Left renal pelvis (tissue), 4 donors: ENCODE measurements around the gene SBK2. TPM values are rescaled to one million over a fixed set of nuclear protein-coding genes. Genes with fewer than 3 reads are reported as not detected.
A peak's percentile ranks its signal among the peaks of the same experiment; 100 is the strongest.
"Not testable (repeated sequence)": the region's sequence is repeated elsewhere in the genome, so short reads cannot be mapped to it uniquely, and the experiment has no call there.

Experiments used
- DNase-seq, 4 donors: peaks; one replicate each; pipeline ENCODE4 v3.0.0-alpha.2; 2013; ENCODE audit warnings: low read depth in 4 of 4, low spot score in 3 of 4
- polyA plus RNA-seq, 4 donors: library from polyadenylated mRNA; unstranded; fragments of 120-200 nt; gene quantifications; one replicate each; pipeline ENCODE4 v1.2.1, GENCODE V29; 2013; ENCODE audit not compliant: insufficient read length in 4 of 4

The SBK2 gene
- polyA plus RNA-seq, 4 donors: 0.36 to 0.96 (median 0.80) TPM

- DNase-seq: peak; percentile 71 to 86 (median 80)
Measured at GRCh38 chr19:55503502-55504251, 33.3 kb downstream of the SBK2 start.

- DNase-seq: no peak
Measured at GRCh38 chr19:55503157-55503501, 33.8 kb downstream of the SBK2 start.

- no peak for DNase-seq
Measured at GRCh38 chr19:55502197-55502952, 34.6 kb downstream of the SBK2 start.

GRCh38 chr19:55500368-55500952 lies 36.5 kb downstream of the SBK2 start:
- DNase-seq: no peak

GRCh38 chr19:55498246-55498840 lies 38.6 kb downstream of the SBK2 start:
- DNase-seq: no peak

GRCh38 chr19:55497763-55498162 lies 39.2 kb downstream of the SBK2 start:
- no peak for DNase-seq

GRCh38 chr19:55496820-55497219 lies 40.1 kb downstream of the SBK2 start:
- not testable (repeated sequence) for DNase-seq

- no peak for DNase-seq
Measured at GRCh38 chr19:55495646-55496349, 41.1 kb downstream of the SBK2 start.

GRCh38 chr19:55494172-55494761 lies 42.7 kb downstream of the SBK2 start:
- no peak for DNase-seq

GRCh38 chr19:55493645-55494171 lies 43.2 kb downstream of the SBK2 start:
- no peak for DNase-seq

- no peak for DNase-seq
Measured at GRCh38 chr19:55493052-55493644, 43.8 kb downstream of the SBK2 start.

GRCh38 chr19:55492362-55492944 lies 44.5 kb downstream of the SBK2 start:
- DNase-seq: no peak

- no peak for DNase-seq
Measured at GRCh38 chr19:55491546-55492360, 45.2 kb downstream of the SBK2 start.

GRCh38 chr19:55490478-55491432 lies 46.2 kb downstream of the SBK2 start:
- no peak for DNase-seq

- DNase-seq: no peak
Measured at GRCh38 chr19:55489711-55490477, 47.0 kb downstream of the SBK2 start.

GRCh38 chr19:55488986-55489710 lies 47.8 kb downstream of the SBK2 start:
- DNase-seq: no peak
